ENCODE measurements around the gene INPP5A. TPM values are rescaled to one million over a fixed set of nuclear protein-coding genes. Genes with fewer than 3 reads are reported as not detected.

The INPP5A gene
- total RNA-seq, 1 donor from 2014 or later, result 36.3 TPM

DNA sequence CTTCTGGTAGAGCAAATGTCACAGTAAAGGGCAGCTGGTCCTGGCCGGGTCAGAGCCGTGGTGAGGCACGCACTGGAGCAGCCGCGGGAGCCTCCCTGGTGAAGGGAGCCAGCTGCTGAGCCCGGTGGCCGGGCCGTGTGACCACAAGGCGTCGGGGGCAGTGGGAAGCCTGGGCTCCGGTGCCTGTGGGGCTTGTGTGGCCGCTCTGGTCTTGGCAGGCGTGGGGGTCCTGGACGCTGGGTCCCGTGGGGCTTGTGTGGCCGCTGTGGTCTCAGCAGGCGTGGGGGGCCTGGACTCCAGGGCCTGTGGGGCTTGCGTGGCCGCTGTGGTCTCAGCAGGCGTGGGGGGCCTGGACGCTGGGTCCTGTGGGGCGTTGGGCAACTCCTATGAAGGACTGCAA is 191.2 kb downstream of the INPP5A start:
- Mint-ChIP-seq H3K27me3 (ENCODE audit: unreplicated experiment) (peaks cover 4% of the 10 kb centered on the region), H3K9me3 (ENCODE audit: unreplicated experiment) (peaks cover 12% of the 10 kb centered on the region), H3K36me3 (ENCODE audit: unreplicated experiment) (peaks cover 18% of the 10 kb centered on the region), H3K27ac (ENCODE audit: unreplicated experiment) (no peak overlapping the region), H3K4me1 (ENCODE audit: low read depth, unreplicated experiment) (peaks cover 7% of the 10 kb centered on the region), H3K4me3 (ENCODE audit: unreplicated experiment) (no peak overlapping the region)
- no peak for TF ChIP-seq CTCF (IDR thresholded peaks at IDR 0.05; ENCODE audit: partially characterized antibody, unreplicated experiment)
- DNase-seq, result no peak

DNA sequence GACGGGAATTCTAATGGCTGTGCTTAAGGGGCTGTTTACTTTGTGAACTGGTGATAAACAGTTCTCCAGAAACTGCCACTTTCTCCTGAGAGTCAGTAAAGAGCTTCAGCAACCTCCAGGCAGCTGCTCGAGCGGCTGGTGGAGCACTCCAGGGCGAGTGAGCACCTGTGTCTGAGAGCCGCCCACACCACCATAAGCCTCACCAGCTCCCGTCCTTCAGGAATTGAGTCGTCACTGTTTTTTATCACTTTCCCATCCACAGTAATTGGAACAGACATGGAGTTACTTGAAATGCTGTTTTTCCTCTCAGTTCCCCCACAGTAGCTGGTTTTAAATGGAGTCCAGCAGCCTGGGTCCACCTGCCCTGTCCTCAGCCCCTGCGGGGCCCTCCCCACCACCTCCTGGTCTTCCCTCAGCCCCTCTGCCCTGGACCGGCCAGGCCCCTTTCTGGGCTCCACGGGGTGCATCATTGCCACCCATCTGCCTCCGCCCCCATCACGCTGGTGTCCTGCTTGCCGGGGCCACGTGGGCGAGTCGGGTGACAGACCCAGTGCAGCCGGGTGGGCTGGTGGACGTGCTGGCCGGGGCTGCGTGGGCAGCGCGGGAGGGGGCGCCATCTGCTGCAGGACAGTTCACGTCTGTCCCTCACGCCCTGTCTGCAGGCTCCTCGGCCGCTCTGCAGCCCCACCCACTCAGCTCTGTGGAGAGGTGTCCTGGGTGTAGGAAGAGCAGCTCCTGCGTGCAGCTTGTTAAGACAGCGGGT is 192.4 kb downstream of the INPP5A start:
- DNase-seq, result no peak
- H3K27me3 Mint-ChIP-seq (ENCODE audit: unreplicated experiment), result peaks cover 4% of the 10 kb centered on the region
- peaks cover 13% of the 10 kb centered on the region for H3K36me3 Mint-ChIP-seq (ENCODE audit: unreplicated experiment)
- no peak overlapping the region for H3K4me3 Mint-ChIP-seq (ENCODE audit: unreplicated experiment)
- peaks cover 8% of the 10 kb centered on the region for H3K9me3 Mint-ChIP-seq (ENCODE audit: unreplicated experiment)
- peaks cover 5% of the 10 kb centered on the region for H3K4me1 Mint-ChIP-seq (ENCODE audit: low read depth, unreplicated experiment)
- TF ChIP-seq CTCF (IDR thresholded peaks at IDR 0.05; ENCODE audit: partially characterized antibody, unreplicated experiment), result no peak
- no peak overlapping the region for H3K27ac Mint-ChIP-seq (ENCODE audit: unreplicated experiment)

- Mint-ChIP-seq H3K4me1 (ENCODE audit: low read depth, unreplicated experiment) (peaks cover 6% of the 10 kb centered on the region), H3K27me3 (ENCODE audit: unreplicated experiment) (peaks cover 2% of the 10 kb centered on the region)
- TF ChIP-seq CTCF (IDR thresholded peaks at IDR 0.05; ENCODE audit: partially characterized antibody, unreplicated experiment), result no peak
Observed at GRCh38 chr10:132730573-132730953, 193.0 kb downstream of the INPP5A start.

DNA sequence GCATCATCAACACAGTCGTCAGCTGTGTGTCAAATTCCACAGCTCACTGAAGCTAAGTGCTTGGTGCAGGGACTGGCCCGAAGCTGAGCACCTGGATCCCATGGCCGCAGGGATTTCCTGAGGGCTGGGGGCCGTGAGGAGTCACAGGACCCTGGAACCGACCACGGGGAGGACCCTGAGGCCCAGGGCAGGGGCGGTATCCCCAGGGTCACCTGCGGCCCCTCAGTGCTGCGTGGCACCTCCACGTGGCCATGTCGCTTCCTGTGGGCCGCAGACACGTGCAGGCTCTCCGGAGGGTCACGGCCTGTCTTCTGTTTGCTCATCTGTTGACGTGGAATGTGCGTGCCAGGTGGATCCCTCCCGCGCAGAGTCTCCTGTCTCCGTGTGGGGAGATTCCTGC is 194.9 kb downstream of the INPP5A start:
- no peak for DNase-seq
- Mint-ChIP-seq H3K27me3 (ENCODE audit: unreplicated experiment) (no peaks in the 10 kb centered on the region), H3K4me1 (ENCODE audit: low read depth, unreplicated experiment) (peaks cover 8% of the 10 kb centered on the region), H3K27ac (ENCODE audit: unreplicated experiment) (no peak overlapping the region), H3K9me3 (ENCODE audit: unreplicated experiment) (peaks cover 3% of the 10 kb centered on the region), H3K36me3 (ENCODE audit: unreplicated experiment) (no peaks in the 10 kb centered on the region), H3K4me3 (ENCODE audit: unreplicated experiment) (no peak overlapping the region)
- TF ChIP-seq CTCF (IDR thresholded peaks at IDR 0.05; ENCODE audit: partially characterized antibody, unreplicated experiment), result no peak

More at GRCh38 chr10:132730573-132730953, 193.0 kb downstream of the INPP5A start:
- Mint-ChIP-seq H3K36me3 (ENCODE audit: unreplicated experiment) (peaks cover 13% of the 10 kb centered on the region), H3K4me3 (ENCODE audit: unreplicated experiment) (no peak overlapping the region), H3K9me3 (ENCODE audit: unreplicated experiment) (peaks cover 8% of the 10 kb centered on the region), H3K27ac (ENCODE audit: unreplicated experiment) (no peak overlapping the region)
- DNase-seq, result no peak

- H3K4me3 Mint-ChIP-seq (ENCODE audit: unreplicated experiment), result no peak overlapping the region
- H3K27ac Mint-ChIP-seq (ENCODE audit: unreplicated experiment), result no peak overlapping the region
Observed at GRCh38 chr10:132733926-132734325, 196.3 kb downstream of the INPP5A start.

More at GRCh38 chr10:132733926-132734325, 196.3 kb downstream of the INPP5A start:
- H3K27me3 Mint-ChIP-seq (ENCODE audit: unreplicated experiment), result no peaks in the 10 kb centered on the region
- no peak for TF ChIP-seq CTCF (IDR thresholded peaks at IDR 0.05; ENCODE audit: partially characterized antibody, unreplicated experiment)
- peaks cover 5% of the 10 kb centered on the region for H3K9me3 Mint-ChIP-seq (ENCODE audit: unreplicated experiment)
- H3K4me1 Mint-ChIP-seq (ENCODE audit: low read depth, unreplicated experiment), result peaks cover 8% of the 10 kb centered on the region
- no peaks in the 10 kb centered on the region for H3K36me3 Mint-ChIP-seq (ENCODE audit: unreplicated experiment)
- no peak for DNase-seq
